Neural cell (in vitro differentiated cells): ENCODE measurements around the gene FAM236C. TPM values are rescaled to one million over a fixed set of nuclear protein-coding genes. Genes with fewer than 3 reads are reported as not detected.
"Not testable (repeated sequence)": the region's sequence is repeated elsewhere in the genome, so short reads cannot be mapped to it uniquely, and the experiment has no call there.

Experiments
- H2AFZ ChIP-seq: fragments of 200-600, 300-800 bp; sonication (generic), shearing (Covaris generic); 2 replicates; pipeline ENCODE4 v1.6.0; 2014; ENCODE audit warnings: low read depth, mild to moderate bottlenecking, antibody characterized with exemption, low read length, moderate library complexity
- H3F3A ChIP-seq: fragments of 200-600 bp; shearing (Covaris generic); 2 replicates; pipeline ENCODE4 v1.6.1; 2016; ENCODE audit warnings: mild to moderate bottlenecking, moderate library complexity, mixed read lengths, antibody characterized with exemption, low read length; ENCODE audit not compliant: insufficient read depth, poor library complexity, severe bottlenecking
- H3K27ac ChIP-seq: fragments of 200-600, 300-800 bp; sonication (generic), shearing (Covaris generic); 2 replicates; pipeline ENCODE4 v1.5.1; 2014; ENCODE audit warnings: mild to moderate bottlenecking, low read length, moderate library complexity
- H3K27me3 ChIP-seq: fragments of 300-800, 200-600 bp; sonication (generic), shearing (Covaris generic); 2 replicates; pipeline ENCODE4 v1.6.0; 2014; ENCODE audit warnings: mild to moderate bottlenecking, low read depth, low read length, moderate library complexity; ENCODE audit not compliant: insufficient read depth
- H3K36me3 ChIP-seq: fragments of 300-800, 200-600 bp; sonication (generic), shearing (Covaris generic); 2 replicates; pipeline ENCODE4 v1.5.1; 2014; ENCODE audit warnings: mild to moderate bottlenecking, antibody characterized with exemption, low read length, moderate library complexity; ENCODE audit not compliant: insufficient read depth
- H3K4me2 ChIP-seq: fragments of 300-800, 200-600 bp; sonication (generic), shearing (Covaris generic); 2 replicates; pipeline ENCODE4 v1.6.0; 2014; ENCODE audit warnings: mild to moderate bottlenecking, low read length
- H3K4me3 ChIP-seq: fragments of 300-800, 200-600 bp; sonication (generic), shearing (Covaris generic); 2 replicates; pipeline ENCODE4 v1.5.1; 2014; ENCODE audit warnings: mild to moderate bottlenecking, low read length, moderate library complexity
- H3K79me2 ChIP-seq: fragments of 200-600 bp; shearing (Covaris generic); replicated peaks from 2 replicates; pipeline ENCODE4 v1.6.0; 2014; ENCODE audit warnings: mild to moderate bottlenecking, low read length, moderate library complexity; ENCODE audit not compliant: insufficient read depth
- H3K9ac ChIP-seq: fragments of 300-800, 200-600 bp; sonication (generic), shearing (Covaris generic); 2 replicates; pipeline ENCODE4 v1.6.1; 2016; ENCODE audit warnings: mild to moderate bottlenecking, low read length, mixed read lengths
- H3K9me2 ChIP-seq: fragments of 200-600 bp; shearing (Covaris generic); 2 replicates; pipeline ENCODE4 v1.6.1; 2016; ENCODE audit warnings: mild to moderate bottlenecking, low read length, mixed read lengths; ENCODE audit not compliant: insufficient read depth
- H3K9me3 ChIP-seq: fragments of 200-600, 300-800 bp; sonication (generic), shearing (Covaris generic); 2 replicates; pipeline ENCODE4 v1.6.1; 2016; ENCODE audit warnings: mild to moderate bottlenecking, mixed run types, low read length, moderate library complexity, mixed read lengths
- H4K20me1 ChIP-seq: fragments of 200-600 bp; shearing (Covaris generic); 2 replicates; pipeline ENCODE4 v1.6.1; 2016; ENCODE audit warnings: mild to moderate bottlenecking, mixed run types; ENCODE audit not compliant: insufficient read depth
- polyA minus RNA-seq: library from RNA; depleted of rRNA, polyadenylated mRNA; stranded (reverse); fragments of >200 nt; gene quantifications from 2 replicates; pipeline ENCODE4 v1.2.3, GENCODE V29; 2014
- polyA plus RNA-seq: library from polyadenylated mRNA; depleted of rRNA; stranded (reverse); fragments of >200 nt; gene quantifications from 2 replicates; pipeline ENCODE4 v1.2.3, GENCODE V29; 2014

Gene FAM236C
- polyA plus RNA-seq (not detected in 2 replicates), polyA minus RNA-seq (not detected in 2 replicates)

DNA sequence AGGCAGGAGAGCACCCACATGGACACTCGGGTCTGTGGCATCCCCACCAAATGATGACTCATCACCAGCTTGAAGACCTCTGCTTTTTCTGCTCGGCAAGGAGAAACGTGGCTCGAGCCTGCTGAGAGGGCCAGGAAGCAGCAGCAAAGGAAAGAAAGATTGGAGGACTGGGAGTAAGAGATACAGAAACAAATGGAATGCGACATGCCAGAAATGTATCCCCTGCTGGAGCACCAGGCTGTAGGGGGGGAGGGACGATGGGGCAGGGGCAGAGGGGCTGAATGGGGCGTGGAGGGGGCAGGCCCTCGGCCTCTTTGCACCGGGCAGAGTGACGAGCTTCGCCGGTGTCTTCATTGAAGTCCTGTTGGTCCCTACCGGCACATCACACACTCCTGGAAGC is at the start of gene FAM236C:
Gene FAM236C, plus strand, starts transcription at position 301 of the 400 bp plus-strand sequence. CDS start 100 bp downstream, outside the sequence.
- H3K36me3 ChIP-seq, H3K27me3 ChIP-seq, H3K4me2 ChIP-seq, H3K9ac ChIP-seq, H3F3A ChIP-seq, H4K20me1 ChIP-seq, H3K4me3 ChIP-seq, H2AFZ ChIP-seq, H3K9me2 ChIP-seq, H3K79me2 ChIP-seq, H3K9me3 ChIP-seq, H3K27ac ChIP-seq: not testable (repeated sequence)

DNA sequence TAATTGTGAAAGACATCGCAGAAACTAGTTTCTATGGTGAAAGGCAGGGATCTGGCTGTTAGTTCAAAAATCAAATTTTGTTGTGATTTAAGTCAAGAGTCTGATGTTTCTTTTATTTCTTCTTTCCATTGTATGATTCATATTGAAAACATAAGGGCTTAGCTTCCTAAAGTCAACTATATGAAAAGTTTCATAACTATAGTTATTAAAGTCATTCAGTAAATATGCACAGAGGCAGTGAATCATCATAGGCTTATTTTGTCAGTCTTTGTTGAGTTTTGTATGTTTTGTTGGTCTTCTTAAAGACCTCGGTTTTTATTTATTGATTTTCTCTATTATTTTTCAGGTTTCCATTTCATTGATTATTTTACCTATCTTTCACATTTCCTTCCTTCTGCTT is 29.5 kb upstream of the FAM236C start:
- not testable (repeated sequence) for H2AFZ ChIP-seq, H4K20me1 ChIP-seq, H3K79me2 ChIP-seq, H3K4me3 ChIP-seq, H3K27me3 ChIP-seq, H3K27ac ChIP-seq, H3K9me3 ChIP-seq, H3K9me2 ChIP-seq, H3K36me3 ChIP-seq, H3K4me2 ChIP-seq, H3K9ac ChIP-seq, H3F3A ChIP-seq

DNA sequence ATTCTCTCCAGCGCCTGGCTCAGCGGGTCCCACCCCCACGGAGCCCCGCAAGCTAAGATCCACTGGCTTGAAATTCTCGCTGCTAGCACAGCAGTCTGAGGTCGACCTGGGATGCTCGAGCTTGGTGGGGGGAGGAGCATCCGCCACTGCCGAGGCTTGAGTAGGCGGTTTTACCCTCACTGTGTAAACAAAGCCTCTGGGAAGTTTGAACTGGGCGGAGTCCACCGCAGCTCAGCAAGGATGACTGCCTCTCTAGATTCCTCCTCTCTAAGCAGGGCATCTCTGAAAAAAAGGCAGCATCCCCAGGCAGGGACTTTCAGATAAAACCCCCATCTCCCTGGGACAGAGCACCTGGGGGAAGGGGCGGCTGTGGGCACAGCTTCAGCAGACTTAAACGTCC is 22.7 kb upstream of the FAM236C start:
- H2AFZ ChIP-seq, H3K9me3 ChIP-seq, H3K4me2 ChIP-seq, H3K27me3 ChIP-seq, H3K9me2 ChIP-seq, H3K27ac ChIP-seq, H3F3A ChIP-seq, H4K20me1 ChIP-seq, H3K4me3 ChIP-seq, H3K9ac ChIP-seq, H3K79me2 ChIP-seq, H3K36me3 ChIP-seq: not testable (repeated sequence)

GRCh38 chrX:72916096-72916495 is 3.7 kb downstream of the FAM236C start:
- H3K4me3 ChIP-seq, H3F3A ChIP-seq, H2AFZ ChIP-seq, H3K9me3 ChIP-seq, H3K27me3 ChIP-seq, H3K36me3 ChIP-seq, H3K79me2 ChIP-seq, H4K20me1 ChIP-seq, H3K9me2 ChIP-seq, H3K9ac ChIP-seq, H3K27ac ChIP-seq, H3K4me2 ChIP-seq: not testable (repeated sequence)

DNA sequence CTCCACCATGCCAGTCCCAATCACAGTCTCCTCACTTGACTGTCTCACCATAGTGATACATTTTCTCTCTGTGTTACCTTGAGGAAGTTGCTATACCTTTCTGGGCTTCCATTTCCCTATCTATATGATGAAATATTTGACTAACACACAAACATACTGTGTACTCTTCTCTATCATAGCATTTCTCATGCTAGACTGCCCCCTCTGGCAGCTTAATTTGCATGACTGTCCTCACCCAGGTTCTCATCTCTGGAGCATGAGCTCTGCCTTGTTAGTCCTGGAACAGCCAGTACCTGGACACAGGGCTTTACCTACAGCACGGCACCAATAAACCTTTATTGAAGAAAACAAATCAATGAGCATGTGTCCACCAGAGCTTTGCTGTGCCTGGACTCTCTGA is 19.9 kb downstream of the FAM236C start:
- H3K27me3 ChIP-seq, H3K9me2 ChIP-seq, H2AFZ ChIP-seq, H3K4me2 ChIP-seq, H3K9me3 ChIP-seq, H3K4me3 ChIP-seq, H3K9ac ChIP-seq, H3K27ac ChIP-seq, H3F3A ChIP-seq, H4K20me1 ChIP-seq, H3K36me3 ChIP-seq, H3K79me2 ChIP-seq: not testable (repeated sequence)

- H3K4me2 ChIP-seq, H4K20me1 ChIP-seq, H3K79me2 ChIP-seq, H3K9me3 ChIP-seq, H3K9me2 ChIP-seq, H3K36me3 ChIP-seq, H2AFZ ChIP-seq, H3K27me3 ChIP-seq, H3K27ac ChIP-seq, H3F3A ChIP-seq, H3K4me3 ChIP-seq, H3K9ac ChIP-seq: not testable (repeated sequence)
Measured at GRCh38 chrX:72936455-72936854, 24.0 kb downstream of the FAM236C start.

DNA sequence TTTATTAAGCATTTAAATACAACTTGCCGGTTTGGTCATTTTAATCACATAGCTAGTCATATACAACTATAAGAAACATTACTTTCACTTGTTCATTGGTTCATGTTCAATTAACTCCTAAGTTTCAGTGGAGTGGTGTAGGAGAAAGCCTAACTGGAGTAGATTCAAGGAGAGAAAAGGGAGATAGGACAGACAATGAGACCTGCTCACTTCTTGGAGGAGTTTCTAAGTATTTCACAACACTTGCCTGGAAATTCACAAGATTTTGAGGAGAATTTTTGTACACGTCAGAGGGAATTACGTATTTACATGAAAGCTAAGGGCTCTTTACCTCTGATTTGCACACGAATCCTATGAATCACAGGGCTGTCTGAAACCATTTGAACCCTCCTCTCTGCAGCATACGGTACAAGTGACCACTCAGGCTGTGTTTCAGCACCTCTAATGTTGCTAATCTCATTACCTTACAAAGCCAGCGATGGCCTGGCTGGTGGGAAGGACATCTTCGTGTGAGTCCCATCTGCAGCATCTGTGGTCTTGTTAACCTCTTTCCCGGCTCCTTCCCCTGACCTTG is 24.6 kb downstream of the FAM236C start:
- H3F3A ChIP-seq, H3K79me2 ChIP-seq, H3K27ac ChIP-seq, H3K27me3 ChIP-seq, H2AFZ ChIP-seq, H3K9ac ChIP-seq, H3K9me2 ChIP-seq, H3K4me3 ChIP-seq, H3K36me3 ChIP-seq, H4K20me1 ChIP-seq, H3K9me3 ChIP-seq, H3K4me2 ChIP-seq: not testable (repeated sequence)

DNA sequence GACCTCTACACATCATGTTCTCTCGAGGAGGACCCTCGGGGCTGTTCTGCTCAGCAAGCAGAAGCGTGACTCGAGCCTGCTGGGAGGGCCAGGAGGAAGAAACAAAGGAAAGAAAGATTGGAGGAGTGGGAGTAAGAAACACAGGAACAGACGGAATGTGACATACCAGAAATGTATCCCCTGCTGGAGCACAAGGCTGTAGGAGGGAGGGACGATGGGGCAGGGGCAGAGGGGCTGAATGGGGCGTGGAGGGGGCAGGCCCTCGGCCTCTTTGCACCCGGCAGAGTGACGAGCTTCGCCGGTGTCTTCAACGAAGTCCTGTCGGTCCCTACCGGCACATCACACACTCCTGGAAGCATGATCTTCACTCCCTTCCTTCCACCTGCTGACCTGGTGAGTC is 25.5 kb downstream of the FAM236C start, which contains the start of gene FAM236A:
Gene FAM236A, plus strand, starts transcription at position 301 of the 400 bp plus-strand sequence. Its CDS starts 57 bp downstream, at position 358.
- not testable (repeated sequence) for H3K9ac ChIP-seq, H3K27ac ChIP-seq, H3K27me3 ChIP-seq, H3K9me3 ChIP-seq, H3K4me2 ChIP-seq, H3K79me2 ChIP-seq, H3K36me3 ChIP-seq, H2AFZ ChIP-seq, H4K20me1 ChIP-seq, H3F3A ChIP-seq, H3K9me2 ChIP-seq, H3K4me3 ChIP-seq
